Measurements from ENCODE around the gene COX20. TPM values are rescaled to one million over a fixed set of nuclear protein-coding genes. Genes with fewer than 3 reads are reported as not detected.

Gene COX20
- total RNA-seq, 1 experiment from 2014 or later = 33.1 TPM

DNA sequence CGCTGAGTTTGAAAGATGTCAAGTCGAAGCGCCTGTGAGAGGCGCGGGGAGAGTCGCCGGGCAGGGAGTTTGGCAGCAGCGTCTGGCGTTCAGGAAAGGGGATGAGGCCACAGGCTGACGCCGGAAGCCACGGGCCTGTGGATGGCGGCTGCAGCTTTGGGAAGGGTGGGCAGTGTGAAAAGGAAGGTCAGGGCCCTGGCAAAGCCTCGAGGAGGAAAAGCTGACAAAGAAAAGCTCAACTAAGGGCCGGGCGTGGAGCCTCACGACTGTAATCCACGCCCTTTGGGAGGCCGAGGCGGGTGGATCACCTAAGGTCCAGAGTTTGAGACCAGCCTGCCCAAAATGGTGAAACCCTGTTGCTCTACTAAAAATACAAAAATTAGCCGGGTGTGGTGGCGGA is 25.2 kb upstream of the COX20 start (continued):
- TF ChIP-seq, protein P1, sequence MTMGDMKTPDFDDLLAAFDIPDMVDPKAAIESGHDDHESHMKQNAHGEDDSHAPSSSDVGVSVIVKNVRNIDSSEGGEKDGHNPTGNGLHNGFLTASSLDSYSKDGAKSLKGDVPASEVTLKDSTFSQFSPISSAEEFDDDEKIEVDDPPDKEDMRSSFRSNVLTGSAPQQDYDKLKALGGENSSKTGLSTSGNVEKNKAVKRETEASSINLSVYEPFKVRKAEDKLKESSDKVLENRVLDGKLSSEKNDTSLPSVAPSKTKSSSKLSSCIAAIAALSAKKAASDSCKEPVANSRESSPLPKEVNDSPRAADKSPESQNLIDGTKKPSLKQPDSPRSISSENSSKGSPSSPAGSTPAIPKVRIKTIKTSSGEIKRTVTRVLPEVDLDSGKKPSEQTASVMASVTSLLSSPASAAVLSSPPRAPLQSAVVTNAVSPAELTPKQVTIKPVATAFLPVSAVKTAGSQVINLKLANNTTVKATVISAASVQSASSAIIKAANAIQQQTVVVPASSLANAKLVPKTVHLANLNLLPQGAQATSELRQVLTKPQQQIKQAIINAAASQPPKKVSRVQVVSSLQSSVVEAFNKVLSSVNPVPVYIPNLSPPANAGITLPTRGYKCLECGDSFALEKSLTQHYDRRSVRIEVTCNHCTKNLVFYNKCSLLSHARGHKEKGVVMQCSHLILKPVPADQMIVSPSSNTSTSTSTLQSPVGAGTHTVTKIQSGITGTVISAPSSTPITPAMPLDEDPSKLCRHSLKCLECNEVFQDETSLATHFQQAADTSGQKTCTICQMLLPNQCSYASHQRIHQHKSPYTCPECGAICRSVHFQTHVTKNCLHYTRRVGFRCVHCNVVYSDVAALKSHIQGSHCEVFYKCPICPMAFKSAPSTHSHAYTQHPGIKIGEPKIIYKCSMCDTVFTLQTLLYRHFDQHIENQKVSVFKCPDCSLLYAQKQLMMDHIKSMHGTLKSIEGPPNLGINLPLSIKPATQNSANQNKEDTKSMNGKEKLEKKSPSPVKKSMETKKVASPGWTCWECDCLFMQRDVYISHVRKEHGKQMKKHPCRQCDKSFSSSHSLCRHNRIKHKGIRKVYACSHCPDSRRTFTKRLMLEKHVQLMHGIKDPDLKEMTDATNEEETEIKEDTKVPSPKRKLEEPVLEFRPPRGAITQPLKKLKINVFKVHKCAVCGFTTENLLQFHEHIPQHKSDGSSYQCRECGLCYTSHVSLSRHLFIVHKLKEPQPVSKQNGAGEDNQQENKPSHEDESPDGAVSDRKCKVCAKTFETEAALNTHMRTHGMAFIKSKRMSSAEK (CRISPR knock-in tag; IDR thresholded peaks at IDR 0.05; ENCODE audit: borderline replicate concordance) = no peak
- TF ChIP-seq, protein P2, sequence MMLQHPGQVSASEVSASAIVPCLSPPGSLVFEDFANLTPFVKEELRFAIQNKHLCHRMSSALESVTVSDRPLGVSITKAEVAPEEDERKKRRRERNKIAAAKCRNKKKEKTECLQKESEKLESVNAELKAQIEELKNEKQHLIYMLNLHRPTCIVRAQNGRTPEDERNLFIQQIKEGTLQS (CRISPR knock-in tag; conservative IDR thresholded peaks at IDR 0.05) = no peak
- TF ChIP-seq, protein P3, sequence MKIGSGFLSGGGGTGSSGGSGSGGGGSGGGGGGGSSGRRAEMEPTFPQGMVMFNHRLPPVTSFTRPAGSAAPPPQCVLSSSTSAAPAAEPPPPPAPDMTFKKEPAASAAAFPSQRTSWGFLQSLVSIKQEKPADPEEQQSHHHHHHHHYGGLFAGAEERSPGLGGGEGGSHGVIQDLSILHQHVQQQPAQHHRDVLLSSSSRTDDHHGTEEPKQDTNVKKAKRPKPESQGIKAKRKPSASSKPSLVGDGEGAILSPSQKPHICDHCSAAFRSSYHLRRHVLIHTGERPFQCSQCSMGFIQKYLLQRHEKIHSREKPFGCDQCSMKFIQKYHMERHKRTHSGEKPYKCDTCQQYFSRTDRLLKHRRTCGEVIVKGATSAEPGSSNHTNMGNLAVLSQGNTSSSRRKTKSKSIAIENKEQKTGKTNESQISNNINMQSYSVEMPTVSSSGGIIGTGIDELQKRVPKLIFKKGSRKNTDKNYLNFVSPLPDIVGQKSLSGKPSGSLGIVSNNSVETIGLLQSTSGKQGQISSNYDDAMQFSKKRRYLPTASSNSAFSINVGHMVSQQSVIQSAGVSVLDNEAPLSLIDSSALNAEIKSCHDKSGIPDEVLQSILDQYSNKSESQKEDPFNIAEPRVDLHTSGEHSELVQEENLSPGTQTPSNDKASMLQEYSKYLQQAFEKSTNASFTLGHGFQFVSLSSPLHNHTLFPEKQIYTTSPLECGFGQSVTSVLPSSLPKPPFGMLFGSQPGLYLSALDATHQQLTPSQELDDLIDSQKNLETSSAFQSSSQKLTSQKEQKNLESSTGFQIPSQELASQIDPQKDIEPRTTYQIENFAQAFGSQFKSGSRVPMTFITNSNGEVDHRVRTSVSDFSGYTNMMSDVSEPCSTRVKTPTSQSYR (CRISPR knock-in tag; IDR thresholded peaks at IDR 0.05) = no peak
- no peak for TF ChIP-seq ZNF396 (CRISPR knock-in tag; IDR thresholded peaks at IDR 0.05; ENCODE audit: borderline replicate concordance)

DNA sequence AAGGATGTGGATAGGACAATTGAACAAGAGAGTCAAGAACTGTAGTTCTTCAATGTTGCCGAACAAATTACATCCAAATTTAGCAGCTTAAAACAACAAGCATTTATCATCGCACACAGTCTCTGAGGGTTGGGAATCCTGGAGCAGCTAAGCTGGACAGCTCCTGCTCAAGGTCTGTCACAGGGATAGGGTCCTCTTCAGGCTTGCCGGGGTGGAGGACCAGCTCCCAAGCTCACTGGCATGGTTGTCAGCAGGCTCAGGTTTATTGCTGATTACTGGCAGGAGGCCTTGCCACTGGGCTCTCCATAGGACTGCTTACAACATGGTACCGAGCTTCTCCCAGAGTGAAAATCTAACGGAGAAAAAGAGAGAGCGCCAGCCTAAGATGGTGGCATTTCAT is 22.1 kb upstream of the COX20 start:
- DNase-seq (ENCODE audit: low spot score) (no peak), ATAC-seq (no peak)
- TF ChIP-seq, protein P4, sequence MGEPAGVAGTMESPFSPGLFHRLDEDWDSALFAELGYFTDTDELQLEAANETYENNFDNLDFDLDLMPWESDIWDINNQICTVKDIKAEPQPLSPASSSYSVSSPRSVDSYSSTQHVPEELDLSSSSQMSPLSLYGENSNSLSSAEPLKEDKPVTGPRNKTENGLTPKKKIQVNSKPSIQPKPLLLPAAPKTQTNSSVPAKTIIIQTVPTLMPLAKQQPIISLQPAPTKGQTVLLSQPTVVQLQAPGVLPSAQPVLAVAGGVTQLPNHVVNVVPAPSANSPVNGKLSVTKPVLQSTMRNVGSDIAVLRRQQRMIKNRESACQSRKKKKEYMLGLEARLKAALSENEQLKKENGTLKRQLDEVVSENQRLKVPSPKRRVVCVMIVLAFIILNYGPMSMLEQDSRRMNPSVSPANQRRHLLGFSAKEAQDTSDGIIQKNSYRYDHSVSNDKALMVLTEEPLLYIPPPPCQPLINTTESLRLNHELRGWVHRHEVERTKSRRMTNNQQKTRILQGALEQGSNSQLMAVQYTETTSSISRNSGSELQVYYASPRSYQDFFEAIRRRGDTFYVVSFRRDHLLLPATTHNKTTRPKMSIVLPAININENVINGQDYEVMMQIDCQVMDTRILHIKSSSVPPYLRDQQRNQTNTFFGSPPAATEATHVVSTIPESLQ (CRISPR knock-in tag; IDR thresholded peaks at IDR 0.05) = no peak
- TF ChIP-seq CREB1 (CRISPR knock-in tag; IDR thresholded peaks at IDR 0.05) (no peak), NR2C2 (CRISPR knock-in tag; IDR thresholded peaks at IDR 0.05) (no peak), ZNF232 (CRISPR knock-in tag; IDR thresholded peaks at IDR 0.05) (no peak), HMGA2 (CRISPR knock-in tag; IDR thresholded peaks at IDR 0.05) (no peak), NFE2L1 (CRISPR knock-in tag; IDR thresholded peaks at IDR 0.05) (no peak), CREM (CRISPR knock-in tag; IDR thresholded peaks at IDR 0.05) (no peak), ETV6 (CRISPR knock-in tag; IDR thresholded peaks at IDR 0.05) (no peak)
- TF ChIP-seq, protein P5, sequence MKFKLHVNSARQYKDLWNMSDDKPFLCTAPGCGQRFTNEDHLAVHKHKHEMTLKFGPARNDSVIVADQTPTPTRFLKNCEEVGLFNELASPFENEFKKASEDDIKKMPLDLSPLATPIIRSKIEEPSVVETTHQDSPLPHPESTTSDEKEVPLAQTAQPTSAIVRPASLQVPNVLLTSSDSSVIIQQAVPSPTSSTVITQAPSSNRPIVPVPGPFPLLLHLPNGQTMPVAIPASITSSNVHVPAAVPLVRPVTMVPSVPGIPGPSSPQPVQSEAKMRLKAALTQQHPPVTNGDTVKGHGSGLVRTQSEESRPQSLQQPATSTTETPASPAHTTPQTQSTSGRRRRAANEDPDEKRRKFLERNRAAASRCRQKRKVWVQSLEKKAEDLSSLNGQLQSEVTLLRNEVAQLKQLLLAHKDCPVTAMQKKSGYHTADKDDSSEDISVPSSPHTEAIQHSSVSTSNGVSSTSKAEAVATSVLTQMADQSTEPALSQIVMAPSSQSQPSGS (CRISPR knock-in tag; IDR thresholded peaks at IDR 0.05; ENCODE audit: borderline replicate concordance, low read depth) = no peak
- TF ChIP-seq, protein P6, sequence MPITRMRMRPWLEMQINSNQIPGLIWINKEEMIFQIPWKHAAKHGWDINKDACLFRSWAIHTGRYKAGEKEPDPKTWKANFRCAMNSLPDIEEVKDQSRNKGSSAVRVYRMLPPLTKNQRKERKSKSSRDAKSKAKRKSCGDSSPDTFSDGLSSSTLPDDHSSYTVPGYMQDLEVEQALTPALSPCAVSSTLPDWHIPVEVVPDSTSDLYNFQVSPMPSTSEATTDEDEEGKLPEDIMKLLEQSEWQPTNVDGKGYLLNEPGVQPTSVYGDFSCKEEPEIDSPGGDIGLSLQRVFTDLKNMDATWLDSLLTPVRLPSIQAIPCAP (CRISPR knock-in tag; IDR thresholded peaks at IDR 0.05) = no peak
- TF ChIP-seq, protein P7, sequence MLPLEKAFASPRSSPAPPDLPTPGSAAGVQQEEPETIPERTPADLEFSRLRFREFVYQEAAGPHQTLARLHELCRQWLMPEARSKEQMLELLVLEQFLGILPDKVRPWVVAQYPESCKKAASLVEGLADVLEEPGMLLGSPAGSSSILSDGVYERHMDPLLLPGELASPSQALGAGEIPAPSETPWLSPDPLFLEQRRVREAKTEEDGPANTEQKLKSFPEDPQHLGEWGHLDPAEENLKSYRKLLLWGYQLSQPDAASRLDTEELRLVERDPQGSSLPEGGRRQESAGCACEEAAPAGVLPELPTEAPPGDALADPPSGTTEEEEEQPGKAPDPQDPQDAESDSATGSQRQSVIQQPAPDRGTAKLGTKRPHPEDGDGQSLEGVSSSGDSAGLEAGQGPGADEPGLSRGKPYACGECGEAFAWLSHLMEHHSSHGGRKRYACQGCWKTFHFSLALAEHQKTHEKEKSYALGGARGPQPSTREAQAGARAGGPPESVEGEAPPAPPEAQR (CRISPR knock-in tag; IDR thresholded peaks at IDR 0.05) = no peak
- Mint-ChIP-seq H3K27ac (no peak overlapping the region), H3K4me3 (no peak overlapping the region), H3K36me3 (peaks cover 4% of the 10 kb centered on the region; the same call in 1 of the 2 replicates), H3K27me3 (ENCODE audit: low read depth) (no peaks in the 10 kb centered on the region), H3K9me3 (no peaks in the 10 kb centered on the region), H3K4me1 (peaks cover 39% of the 10 kb centered on the region)
- POLR2A ChIA-PET = interaction anchor here (0.5 to 1.1 kb wide), 2 partner anchors 50 to 191 kb away, joined by 3 read pairs; no protein-coding TSS in a partner anchor
- CTCF ChIA-PET = interaction anchor here (0.8 to 1.7 kb wide), 4 partner anchors 12 to 231 kb away, joined by 3 to 10 read pairs (median 4); no protein-coding TSS in a partner anchor
